Astrocyte (in vitro differentiated cells and primary cell): ENCODE results near the gene GZMM. TPM values are rescaled to one million over a fixed set of nuclear protein-coding genes. Genes with fewer than 3 reads are reported as not detected.

Experiments
- DNase-seq: peaks from one replicate; pipeline ENCODE4 v3.0.0-alpha.2; 2010; ENCODE audit warnings: low read depth
- FAIRE-seq: peaks from 2 replicates; lab custom pipeline; 2011; peaks lifted over from hg19 to GRCh38; lab: Jason Lieb, UNC
- H2AFZ ChIP-seq: 2 replicates; pipeline ENCODE4 v1.6.0; 2012; ENCODE audit warnings: low read depth, low read length, inconsistent platforms
- H3K27ac ChIP-seq: 2 replicates; pipeline ENCODE4 v1.5.1; 2011; ENCODE audit warnings: low read depth, low read length, inconsistent platforms
- H3K27me3 ChIP-seq: 2 replicates; pipeline ENCODE4 v1.6.0; 2011; ENCODE audit warnings: low read length, inconsistent platforms; ENCODE audit not compliant: insufficient read depth
- H3K36me3 ChIP-seq: 2 replicates; pipeline ENCODE4 v1.5.1; 2011; ENCODE audit warnings: low read length, inconsistent platforms; ENCODE audit not compliant: insufficient read depth
- H3K4me1 ChIP-seq: 2 replicates; pipeline ENCODE4 v1.5.1; 2011; ENCODE audit warnings: low read length, inconsistent platforms; ENCODE audit not compliant: insufficient read depth
- H3K4me2 ChIP-seq: 2 replicates; pipeline ENCODE4 v1.6.0; 2012; ENCODE audit warnings: low read length, inconsistent platforms
- H3K4me3 ChIP-seq: 2 replicates; pipeline ENCODE4 v1.5.1; 2011; ENCODE audit warnings: low read depth, mild to moderate bottlenecking, low read length, inconsistent platforms; ENCODE audit not compliant: insufficient read depth
- H3K79me2 ChIP-seq: 2 replicates; pipeline ENCODE4 v1.6.0; 2012; ENCODE audit warnings: mild to moderate bottlenecking, low read length, inconsistent platforms; ENCODE audit not compliant: insufficient read depth
- H3K9ac ChIP-seq: 2 replicates; pipeline ENCODE4 v1.6.0; 2012; ENCODE audit warnings: mild to moderate bottlenecking, low read length, inconsistent platforms
- H3K9me3 ChIP-seq: 2 replicates; pipeline ENCODE4 v1.5.1; 2012; ENCODE audit warnings: low read depth, mild to moderate bottlenecking, low read length, inconsistent platforms; ENCODE audit not compliant: insufficient read depth
- H4K20me1 ChIP-seq: 2 replicates; pipeline ENCODE4 v1.6.0; 2012; ENCODE audit warnings: low read length, inconsistent platforms; ENCODE audit not compliant: insufficient read depth
- H3K27ac Mint-ChIP-seq: one replicate; pipeline ENCODE4 v1.8.0; 2021; ENCODE audit warnings: mild to moderate bottlenecking, mixed read lengths; ENCODE audit not compliant: unreplicated experiment
- H3K27me3 Mint-ChIP-seq: one replicate; pipeline ENCODE4 v1.8.0; 2021; ENCODE audit warnings: low read depth, mixed read lengths; ENCODE audit not compliant: unreplicated experiment
- H3K36me3 Mint-ChIP-seq: one replicate; pipeline ENCODE4 v1.8.0; 2021; ENCODE audit warnings: low read depth, mixed read lengths; ENCODE audit not compliant: unreplicated experiment
- H3K4me1 Mint-ChIP-seq: one replicate; pipeline ENCODE4 v1.8.0; 2021; ENCODE audit warnings: low read depth, mixed read lengths; ENCODE audit not compliant: unreplicated experiment
- H3K4me3 Mint-ChIP-seq: one replicate; pipeline ENCODE4 v1.8.0; 2021; ENCODE audit warnings: mild to moderate bottlenecking, moderate library complexity, mixed read lengths; ENCODE audit not compliant: unreplicated experiment
- H3K9me3 Mint-ChIP-seq: one replicate; pipeline ENCODE4 v1.8.0; 2021; ENCODE audit warnings: mild to moderate bottlenecking, mixed read lengths; ENCODE audit not compliant: unreplicated experiment
- CTCF ChIP-seq: IDR thresholded peaks from 2 replicates; pipeline ENCODE4 v1.5.1; 2011; ENCODE audit warnings: low read depth, mild to moderate bottlenecking, inconsistent platforms, low read length, moderate library complexity; ENCODE audit not compliant: insufficient read depth
- EZH2 ChIP-seq: IDR thresholded peaks from 2 replicates; pipeline ENCODE4 v1.6.1; 2012; ENCODE audit warnings: mild to moderate bottlenecking, low read length, inconsistent platforms; ENCODE audit not compliant: insufficient read depth
- total RNA-seq: library from RNA; stranded (reverse); gene quantifications from 2 replicates; pipeline ENCODE4 v1.2.1, GENCODE V29; 2021

GZMM gene
- total RNA-seq, 1 donor from 2014 or later, result 0.70 TPM

- Histone ChIP-seq H3K4me3 (no peak overlapping the region), H4K20me1 (peaks cover 2% of the 10 kb centered on the region), H3K79me2 (no peaks in the 10 kb centered on the region), H2AFZ (no peak overlapping the region), H3K4me2 (no peak overlapping the region), H3K27ac (no peak overlapping the region), H3K36me3 (no peaks in the 10 kb centered on the region), H3K4me1 (no peaks in the 10 kb centered on the region), H3K9ac (no peak overlapping the region), H3K9me3 (peaks cover 3% of the 10 kb centered on the region), H3K27me3 (peaks cover 12% of the 10 kb centered on the region)
- TF ChIP-seq EZH2 (no peak), CTCF (no peak)
- Mint-ChIP-seq H3K36me3 (peaks cover 3% of the 10 kb centered on the region), H3K27ac (no peak overlapping the region), H3K9me3 (peaks cover 3% of the 10 kb centered on the region), H3K4me3 (no peak overlapping the region), H3K27me3 (peaks cover 20% of the 10 kb centered on the region), H3K4me1 (peaks cover 3% of the 10 kb centered on the region)
- DNase-seq (no peak), FAIRE-seq (no peak)
These were observed 48.8 kb upstream of the GZMM start for GRCh38 chr19:495081-495401.

GRCh38 chr19:495402-496111 lies 48.3 kb upstream of the GZMM start:
- H3K27me3 ChIP-seq, result peaks cover 12% of the 10 kb centered on the region
- no peak overlapping the region for H3K9ac ChIP-seq
- no peak overlapping the region for H3K27ac ChIP-seq
- H3K4me1 ChIP-seq, result no peaks in the 10 kb centered on the region
- Mint-ChIP-seq H3K9me3 (peaks cover 3% of the 10 kb centered on the region), H3K27me3 (peaks cover 25% of the 10 kb centered on the region), H3K27ac (peak overlapping the region; percentile 18), H3K36me3 (peaks cover 3% of the 10 kb centered on the region), H3K4me3 (no peak overlapping the region), H3K4me1 (no peaks in the 10 kb centered on the region)
- no peak overlapping the region for H3K4me3 ChIP-seq
- no peaks in the 10 kb centered on the region for H3K79me2 ChIP-seq
- no peak overlapping the region for H3K4me2 ChIP-seq
- FAIRE-seq, result no peak
- DNase-seq, result peak; percentile 18
- H3K36me3 ChIP-seq, result no peaks in the 10 kb centered on the region
- peaks cover 3% of the 10 kb centered on the region for H3K9me3 ChIP-seq
- H2AFZ ChIP-seq, result no peak overlapping the region
- H4K20me1 ChIP-seq, result peaks cover 2% of the 10 kb centered on the region
- TF ChIP-seq EZH2 (no peak), CTCF (peak; percentile 35)

GRCh38 chr19:496112-496665 lies 47.7 kb upstream of the GZMM start, which contains the start of gene MADCAM1:
Gene MADCAM1 (plus strand): TSS chr19:496486. CDS start chr19:496500, 14 bp downstream.
- no peak for DNase-seq
- no peak for FAIRE-seq
- TF ChIP-seq CTCF, result no peak
- TF ChIP-seq EZH2, result peak; percentile 48
- Histone ChIP-seq H3K27me3 (peaks cover 12% of the 10 kb centered on the region), H3K9me3 (peaks cover 3% of the 10 kb centered on the region), H3K4me3 (no peak within 1 kb of the TSS), H3K9ac (no peak within 1 kb of the TSS), H3K36me3 (no peaks in the 10 kb centered on the region), H3K79me2 (no peaks in the 10 kb centered on the region), H4K20me1 (peaks cover 2% of the 10 kb centered on the region), H3K4me2 (no peak within 1 kb of the TSS), H3K4me1 (no peaks in the 10 kb centered on the region), H2AFZ (no peak within 1 kb of the TSS), H3K27ac (no peak within 1 kb of the TSS)
- Mint-ChIP-seq H3K27ac (peak within 1 kb of the TSS; percentile 18), H3K4me1 (no peaks in the 10 kb centered on the region), H3K9me3 (peaks cover 3% of the 10 kb centered on the region), H3K4me3 (no peak within 1 kb of the TSS), H3K36me3 (peaks cover 3% of the 10 kb centered on the region), H3K27me3 (peaks cover 27% of the 10 kb centered on the region)
